ENCODE results near the gene CCBE1. TPM values are rescaled to one million over a fixed set of nuclear protein-coding genes. Genes with fewer than 3 reads are reported as not detected.

Gene CCBE1
- polyA plus RNA-seq, 1 donor from 2014 or later: not detected

GRCh38 chr18:59437851-59438569, 259.2 kb downstream of the CCBE1 start:
- H3K4me1 Mint-ChIP-seq: no peaks in the 10 kb centered on the region
- no peaks in the 10 kb centered on the region for H3K36me3 Mint-ChIP-seq
- H3K27ac Mint-ChIP-seq: no peak overlapping the region
- H3K4me3 Mint-ChIP-seq: no peak overlapping the region
- peaks cover 3% of the 10 kb centered on the region for H3K27me3 Mint-ChIP-seq
- H3K9me3 Mint-ChIP-seq: peaks cover 0 to 10% (median 6%) of the 10 kb centered on the region in 3 donors

- Mint-ChIP-seq H3K27me3 (peaks cover 3% of the 10 kb centered on the region), H3K4me3 (no peak overlapping the region), H3K36me3 (no peaks in the 10 kb centered on the region), H3K4me1 (no peaks in the 10 kb centered on the region), H3K9me3 (peaks cover 0 to 4% (median 0%) of the 10 kb centered on the region in 3 donors), H3K27ac (no peak overlapping the region)
Measured at GRCh38 chr18:59432803-59433597, 264.2 kb downstream of the CCBE1 start.

GRCh38 chr18:59431131-59431530, 266.1 kb downstream of the CCBE1 start:
- Mint-ChIP-seq H3K4me3 (no peak overlapping the region), H3K27ac (no peak overlapping the region), H3K4me1 (no peaks in the 10 kb centered on the region), H3K27me3 (peaks cover 3% of the 10 kb centered on the region), H3K9me3 (peaks cover 0 to 4% (median 0%) of the 10 kb centered on the region in 3 donors), H3K36me3 (no peaks in the 10 kb centered on the region)

GRCh38 chr18:59429608-59430007, 267.6 kb downstream of the CCBE1 start:
- Mint-ChIP-seq H3K27ac (no peak overlapping the region), H3K4me1 (no peaks in the 10 kb centered on the region), H3K27me3 (peaks cover 2% of the 10 kb centered on the region), H3K36me3 (no peaks in the 10 kb centered on the region), H3K4me3 (no peak overlapping the region), H3K9me3 (peaks cover 0 to 2% (median 0%) of the 10 kb centered on the region in 3 donors)

- Mint-ChIP-seq H3K27me3 (peaks cover 2% of the 10 kb centered on the region), H3K9me3 (peaks cover 0 to 2% (median 0%) of the 10 kb centered on the region in 3 donors), H3K4me3 (no peak overlapping the region), H3K27ac (no peak overlapping the region), H3K36me3 (no peaks in the 10 kb centered on the region), H3K4me1 (no peaks in the 10 kb centered on the region)
Measured at GRCh38 chr18:59428018-59428417, 269.2 kb downstream of the CCBE1 start.

- H3K27me3 Mint-ChIP-seq: peaks cover 2% of the 10 kb centered on the region
- no peak overlapping the region for H3K4me3 Mint-ChIP-seq
- H3K27ac Mint-ChIP-seq: no peak overlapping the region
- H3K9me3 Mint-ChIP-seq: peaks cover 0 to 2% (median 0%) of the 10 kb centered on the region in 3 donors
- no peaks in the 10 kb centered on the region for H3K4me1 Mint-ChIP-seq
- H3K36me3 Mint-ChIP-seq: no peaks in the 10 kb centered on the region
Measured at GRCh38 chr18:59426855-59427254, 270.4 kb downstream of the CCBE1 start.

- Mint-ChIP-seq H3K9me3 (no peaks in the 10 kb centered on the region), H3K4me1 (no peaks in the 10 kb centered on the region), H3K27me3 (peaks cover 16% of the 10 kb centered on the region), H3K36me3 (no peaks in the 10 kb centered on the region), H3K27ac (no peak overlapping the region), H3K4me3 (no peak overlapping the region)
Measured at GRCh38 chr18:59423259-59423658, 274.0 kb downstream of the CCBE1 start.

- Mint-ChIP-seq H3K27ac (no peak overlapping the region), H3K4me1 (no peaks in the 10 kb centered on the region), H3K4me3 (no peak overlapping the region), H3K9me3 (no peaks in the 10 kb centered on the region), H3K27me3 (peaks cover 27% of the 10 kb centered on the region), H3K36me3 (no peaks in the 10 kb centered on the region)
Measured at GRCh38 chr18:59420244-59420643, 277.0 kb downstream of the CCBE1 start.

- Mint-ChIP-seq H3K4me3 (no peak overlapping the region), H3K36me3 (peaks cover under 1% of the 10 kb centered on the region), H3K27ac (no peak overlapping the region), H3K4me1 (no peaks in the 10 kb centered on the region), H3K27me3 (peaks cover 27% of the 10 kb centered on the region), H3K9me3 (no peaks in the 10 kb centered on the region)
Measured at GRCh38 chr18:59419386-59419785, 277.8 kb downstream of the CCBE1 start.

- H3K4me3 Mint-ChIP-seq: no peak overlapping the region
- H3K36me3 Mint-ChIP-seq: peaks cover 2% of the 10 kb centered on the region
- no peak overlapping the region for H3K27ac Mint-ChIP-seq
- peaks cover 0 to 1% (median 0%) of the 10 kb centered on the region in 3 donors for H3K9me3 Mint-ChIP-seq
- H3K27me3 Mint-ChIP-seq: peaks cover 34% of the 10 kb centered on the region
- H3K4me1 Mint-ChIP-seq: no peaks in the 10 kb centered on the region
Measured at GRCh38 chr18:59416818-59417217, 280.4 kb downstream of the CCBE1 start.

- Mint-ChIP-seq H3K9me3 (peaks cover 0 to 4% (median 1%) of the 10 kb centered on the region in 3 donors), H3K36me3 (peaks cover 2% of the 10 kb centered on the region), H3K27ac (no peak overlapping the region), H3K4me1 (no peaks in the 10 kb centered on the region), H3K27me3 (peaks cover 22% of the 10 kb centered on the region), H3K4me3 (no peak overlapping the region)
Measured at GRCh38 chr18:59414111-59414653, 283.0 kb downstream of the CCBE1 start.

- H3K4me1 Mint-ChIP-seq: peaks cover 0 to 5% (median 3%) of the 10 kb centered on the region in 3 donors
- no peak overlapping the region for H3K4me3 Mint-ChIP-seq
- no peak overlapping the region for H3K27ac Mint-ChIP-seq
- no peaks in the 10 kb centered on the region for H3K36me3 Mint-ChIP-seq
- peaks cover 7% of the 10 kb centered on the region for H3K27me3 Mint-ChIP-seq
- no peaks in the 10 kb centered on the region for H3K9me3 Mint-ChIP-seq
Measured at GRCh38 chr18:59402432-59403090, 294.7 kb downstream of the CCBE1 start.

GRCh38 chr18:59400407-59400806, 296.8 kb downstream of the CCBE1 start:
- H3K27ac Mint-ChIP-seq: no peak overlapping the region

GRCh38 chr18:59395226-59396175, 301.7 kb downstream of the CCBE1 start:
- peaks cover 3% of the 10 kb centered on the region for H3K36me3 Mint-ChIP-seq
- peaks cover 0 to 2% (median 0%) of the 10 kb centered on the region in 3 donors for H3K9me3 Mint-ChIP-seq
- peaks cover 14% of the 10 kb centered on the region for H3K27me3 Mint-ChIP-seq
- H3K4me1 Mint-ChIP-seq: peaks cover 0 to 3% (median 0%) of the 10 kb centered on the region in 3 donors
- H3K4me3 Mint-ChIP-seq: no peak overlapping the region
- H3K27ac Mint-ChIP-seq: no peak overlapping the region

More at GRCh38 chr18:59400407-59400806, 296.8 kb downstream of the CCBE1 start:
- H3K36me3 Mint-ChIP-seq: peaks cover 3% of the 10 kb centered on the region
- peaks cover 0 to 6% (median 5%) of the 10 kb centered on the region in 3 donors for H3K4me1 Mint-ChIP-seq
- H3K9me3 Mint-ChIP-seq: peaks cover 0 to 2% (median 0%) of the 10 kb centered on the region in 3 donors
- no peak overlapping the region for H3K4me3 Mint-ChIP-seq
- H3K27me3 Mint-ChIP-seq: peaks cover 9% of the 10 kb centered on the region
